Neuronal stem cell (in vitro differentiated cells): Measurements from ENCODE around the gene AGXT.

Source experiments
- DNase-seq: peaks from one replicate; pipeline ENCODE4 v3.0.0-alpha.2; 2013; ENCODE audit warnings: low spot score
- H2AFZ ChIP-seq: one replicate; pipeline ENCODE4 v1.6.1; 2013; ENCODE audit warnings: mild to moderate bottlenecking, low read length, inconsistent platforms
- H2AK5ac ChIP-seq: 2 replicates; pipeline ENCODE4 v1.6.1; 2013; ENCODE audit warnings: low read depth, mild to moderate bottlenecking, inconsistent platforms, low read length, moderate library complexity, mixed read lengths
- H2BK120ac ChIP-seq: 2 replicates; pipeline ENCODE4 v1.6.1; 2013; ENCODE audit warnings: low read depth, mild to moderate bottlenecking, inconsistent platforms, low read length, moderate library complexity, mixed read lengths
- H2BK12ac ChIP-seq: one replicate; pipeline ENCODE4 v1.6.1; 2013; ENCODE audit warnings: low read length, inconsistent platforms
- H2BK15ac ChIP-seq: 2 replicates; pipeline ENCODE4 v1.6.1; 2013; ENCODE audit warnings: mild to moderate bottlenecking, low read length, inconsistent platforms, mixed read lengths
- H2BK5ac ChIP-seq: one replicate; pipeline ENCODE4 v1.6.1; 2013; ENCODE audit warnings: inconsistent platforms, mild to moderate bottlenecking, low read length, moderate library complexity
- H3K14ac ChIP-seq: one replicate; pipeline ENCODE4 v1.6.1; 2013; ENCODE audit warnings: low read length, inconsistent platforms
- H3K18ac ChIP-seq: 2 replicates; pipeline ENCODE4 v1.6.1; 2013; ENCODE audit warnings: low read length, inconsistent platforms
- H3K23ac ChIP-seq: 2 replicates; pipeline ENCODE4 v1.6.1; 2013; ENCODE audit warnings: low read depth, mild to moderate bottlenecking, mixed read lengths, low read length, inconsistent platforms; ENCODE audit not compliant: poor library complexity
- H3K27ac ChIP-seq: replicated peaks from 3 replicates; pipeline ENCODE4 v1.5.1; 2013; ENCODE audit warnings: low read length, inconsistent platforms
- H3K27me3 ChIP-seq, 3 experiments: 2 replicates each; pipeline ENCODE4 v1.6.1; 2013; ENCODE audit warnings: low read length in 3 of 3, mild to moderate bottlenecking in 2 of 3, inconsistent platforms in 1 of 3, low read depth in 1 of 3, mixed read lengths in 1 of 3, moderate library complexity in 1 of 3; ENCODE audit not compliant: control insufficient read depth in 3 of 3, insufficient read depth in 3 of 3
- H3K36me3 ChIP-seq, 2 donors: replicated peaks in 1 of 2; 2 replicates each; pipeline ENCODE4 v1.6.1; 2013; ENCODE audit warnings: low read length in 2 of 2; ENCODE audit not compliant: control insufficient read depth in 2 of 2, insufficient read depth in 2 of 2
- H3K4ac ChIP-seq: 2 replicates; pipeline ENCODE4 v1.6.1; 2013; ENCODE audit warnings: inconsistent platforms, mild to moderate bottlenecking, low read length, moderate library complexity
- H3K4me1 ChIP-seq, 2 donors: 1 replicate in 1 of 2; 2 replicates in 1 of 2; pipeline ENCODE4 v1.6.1; 2013; ENCODE audit warnings: low read length in 2 of 2, low read depth in 1 of 2; ENCODE audit not compliant: control insufficient read depth in 2 of 2, insufficient read depth in 1 of 2
- H3K4me2 ChIP-seq: one replicate; pipeline ENCODE4 v1.6.1; 2013; ENCODE audit warnings: mild to moderate bottlenecking, low read length, inconsistent platforms; ENCODE audit not compliant: insufficient read depth, poor library complexity, severe bottlenecking
- H3K4me3 ChIP-seq, 2 donors: 2 replicates each; pipeline ENCODE4 v1.5.1; 2013; ENCODE audit warnings: low read length in 2 of 2, mild to moderate bottlenecking in 2 of 2, inconsistent platforms in 1 of 2, moderate library complexity in 1 of 2
- H3K79me1 ChIP-seq: one replicate; pipeline ENCODE4 v1.6.1; 2013; ENCODE audit warnings: low read depth, mild to moderate bottlenecking, inconsistent platforms, low read length, moderate library complexity
- H3K9ac ChIP-seq: one replicate; pipeline ENCODE4 v1.6.1; 2013; ENCODE audit warnings: mild to moderate bottlenecking, low read depth, low read length, inconsistent platforms; ENCODE audit not compliant: poor library complexity
- H3K9me3 ChIP-seq, 2 donors: replicated peaks in 1 of 2; 2 replicates each; pipeline versions ENCODE3 to v1.6.1; 2013; ENCODE audit warnings: low read length in 2 of 2, mild to moderate bottlenecking in 2 of 2, inconsistent platforms in 1 of 2, low read depth in 1 of 2, mixed read lengths in 1 of 2, moderate library complexity in 1 of 2; ENCODE audit not compliant: control insufficient read depth in 2 of 2, insufficient read depth in 1 of 2
- H4K8ac ChIP-seq: one replicate; pipeline ENCODE4 v1.6.1; 2013; ENCODE audit warnings: low read depth, mild to moderate bottlenecking, inconsistent platforms, low read length, moderate library complexity
- H4K91ac ChIP-seq: one replicate; pipeline ENCODE4 v1.6.1; 2013; ENCODE audit warnings: low read length, low read depth, mild to moderate bottlenecking, inconsistent platforms; ENCODE audit not compliant: poor library complexity
- WGBS, 2 donors: extraction: QIAGEN DNeasy Blood & Tissue Kit; methylation state at CpG; one replicate each; pipeline ENCODE4 v1.1.7; 2013; ENCODE audit warnings: missing lambda C conversion rate in 2 of 2, mixed read lengths in 1 of 2; ENCODE audit not compliant: insufficient read length in 2 of 2, insufficient replicate concordance in 1 of 2; ENCODE audit errors: extremely low coverage in 2 of 2; 5-methylcytosine and 5-hydroxymethylcytosine counted together

AGXT gene

GRCh38 chr2:240903191-240904060 is 34.8 kb downstream of the AGXT start:
- Histone ChIP-seq H3K4me2 (no peak overlapping the region), H3K27me3 (peaks cover 0 to 29% (median 3%) of the 10 kb centered on the region in 3 experiments), H2AK5ac (peak overlapping the region; percentile 37), H3K4ac (no peak overlapping the region), H3K14ac (no peak overlapping the region), H3K18ac (peak overlapping the region; percentile 71), H3K23ac (no peak overlapping the region), H3K4me1 (peaks cover 4 to 6% of the 10 kb centered on the region in 2 donors), H3K27ac (no peak overlapping the region), H3K9me3 (no peaks in the 10 kb centered on the region), H2BK15ac (no peak overlapping the region), H3K36me3 (no peaks in the 10 kb centered on the region), H3K79me1 (no peaks in the 10 kb centered on the region), H2BK120ac (no peak overlapping the region), H2BK5ac (no peak overlapping the region), H4K8ac (no peak overlapping the region), H3K9ac (no peak overlapping the region), H2BK12ac (no peak overlapping the region), H2AFZ (no peak overlapping the region), H4K91ac (no peak overlapping the region), H3K4me3 (no peak overlapping the region)
- no CpG with 5 or more reads among the region's 34 CpGs for WGBS, 2 donors
- DNase-seq, result no peak

- Histone ChIP-seq H3K4me2 (no peak overlapping the region), H2BK5ac (peak overlapping the region; percentile 39), H3K27ac (no peak overlapping the region), H3K4me3 (no peak overlapping the region), H4K91ac (no peak overlapping the region), H2BK15ac (no peak overlapping the region), H3K14ac (no peak overlapping the region), H3K4me1 (peaks cover 4 to 6% of the 10 kb centered on the region in 2 donors), H3K9me3 (no peaks in the 10 kb centered on the region), H3K9ac (no peak overlapping the region), H3K36me3 (no peaks in the 10 kb centered on the region), H3K79me1 (no peaks in the 10 kb centered on the region), H4K8ac (no peak overlapping the region), H3K4ac (no peak overlapping the region), H2BK120ac (no peak overlapping the region), H2BK12ac (no peak overlapping the region), H3K18ac (peak overlapping the region; percentile 55), H2AK5ac (no peak overlapping the region), H2AFZ (no peak overlapping the region), H3K23ac (no peak overlapping the region), H3K27me3 (peaks cover 0 to 32% (median 0%) of the 10 kb centered on the region in 3 experiments)
- no CpG with 5 or more reads among the region's 19 CpGs for WGBS, 2 donors
- no peak for DNase-seq
Measured at GRCh38 chr2:240904216-240905175, 35.9 kb downstream of the AGXT start.

- no peak overlapping the region for H4K91ac ChIP-seq
- H3K18ac ChIP-seq, result peak overlapping the region; percentile 94
- no peak overlapping the region for H4K8ac ChIP-seq
- H3K4me2 ChIP-seq, result no peak overlapping the region
- no peaks in the 10 kb centered on the region for H3K9me3 ChIP-seq
- peak overlapping the region; percentile 87 for H2BK5ac ChIP-seq
- no peak overlapping the region for H2BK12ac ChIP-seq
- no peak for DNase-seq
- no peak overlapping the region for H2AFZ ChIP-seq
- no peak overlapping the region for H3K9ac ChIP-seq
- peaks cover 0 to 39% (median 0%) of the 10 kb centered on the region in 3 experiments for H3K27me3 ChIP-seq
- H3K4me3 ChIP-seq, result no peak overlapping the region
- no peak overlapping the region for H3K4ac ChIP-seq
- H2BK15ac ChIP-seq, result no peak overlapping the region
- no peak overlapping the region for H2BK120ac ChIP-seq
- H3K14ac ChIP-seq, result no peak overlapping the region
- H3K23ac ChIP-seq, result no peak overlapping the region
- H2AK5ac ChIP-seq, result peak overlapping the region; percentile 91
- no peaks in the 10 kb centered on the region for H3K36me3 ChIP-seq
- WGBS, 2 donors, result no CpG with 5 or more reads among the region's 13 CpGs
- peaks cover 4 to 6% of the 10 kb centered on the region in 2 donors for H3K4me1 ChIP-seq
- no peak overlapping the region for H3K27ac ChIP-seq
- H3K79me1 ChIP-seq, result no peaks in the 10 kb centered on the region
Measured at GRCh38 chr2:240905176-240905781, 36.7 kb downstream of the AGXT start.
